MG63 (cell line): ENCODE measurements around the gene RPL18A. TPM values are rescaled to one million over a fixed set of nuclear protein-coding genes. Genes with fewer than 3 reads are reported as not detected.

Experiments
- DNase-seq: peaks from one replicate; pipeline ENCODE4 v3.0.0-alpha.2; 2020
- H3K27me3 ChIP-seq: fragments of 250-450 bp; sonication (Bioruptor Pico); 2 replicates; pipeline ENCODE4 v1.5.1; 2020; ENCODE audit warnings: mild to moderate bottlenecking, moderate library complexity
- H3K36me3 ChIP-seq: fragments of 250-450 bp; sonication (Bioruptor Pico); 2 replicates; pipeline ENCODE4 v1.5.1; 2020; ENCODE audit warnings: mild to moderate bottlenecking, moderate library complexity
- H3K4me3 ChIP-seq: fragments of 250-450 bp; sonication (Bioruptor Pico); 2 replicates; pipeline ENCODE4 v1.5.1; 2020; ENCODE audit warnings: mild to moderate bottlenecking, moderate library complexity
- H3K9me3 ChIP-seq: fragments of 250-450 bp; sonication (Bioruptor Pico); 2 replicates; pipeline ENCODE4 v1.5.1; 2020; ENCODE audit warnings: mild to moderate bottlenecking, moderate library complexity
- total RNA-seq: library from RNA; depleted of rRNA; stranded (reverse); fragments of >200 nt; shearing (Covaris generic); gene quantifications from 2 replicates; pipeline ENCODE4 v1.2.3, GENCODE V29; 2014; ENCODE audit warnings: low replicate concordance

Gene RPL18A
- total RNA-seq, 1 experiment from 2014 or later: 1,556 TPM

DNA sequence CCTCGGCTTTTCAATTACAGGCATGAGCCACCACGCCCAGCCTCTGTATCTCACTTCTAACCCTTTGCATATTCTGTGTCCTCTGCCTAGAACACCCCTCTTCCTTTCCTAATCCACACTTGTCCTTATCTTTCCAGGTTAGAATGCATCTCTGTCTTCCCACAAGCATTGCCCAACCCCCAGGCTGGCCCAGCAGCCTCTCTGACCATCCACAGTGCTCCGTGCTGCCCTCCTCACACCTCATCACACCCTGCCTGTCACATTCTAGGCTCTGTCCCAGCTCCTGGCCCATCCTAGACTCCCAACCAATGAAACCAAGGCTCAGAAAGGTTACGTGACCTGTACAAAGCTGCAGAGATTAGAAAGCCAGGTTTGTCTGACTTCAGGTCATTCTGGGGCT, 23.2 kb upstream of the RPL18A start:
- Histone ChIP-seq H3K4me3 (no peak overlapping the region), H3K36me3 (no peaks in the 10 kb centered on the region), H3K27me3 (peaks cover 22% of the 10 kb centered on the region), H3K9me3 (no peaks in the 10 kb centered on the region)
- DNase-seq: no peak

DNA sequence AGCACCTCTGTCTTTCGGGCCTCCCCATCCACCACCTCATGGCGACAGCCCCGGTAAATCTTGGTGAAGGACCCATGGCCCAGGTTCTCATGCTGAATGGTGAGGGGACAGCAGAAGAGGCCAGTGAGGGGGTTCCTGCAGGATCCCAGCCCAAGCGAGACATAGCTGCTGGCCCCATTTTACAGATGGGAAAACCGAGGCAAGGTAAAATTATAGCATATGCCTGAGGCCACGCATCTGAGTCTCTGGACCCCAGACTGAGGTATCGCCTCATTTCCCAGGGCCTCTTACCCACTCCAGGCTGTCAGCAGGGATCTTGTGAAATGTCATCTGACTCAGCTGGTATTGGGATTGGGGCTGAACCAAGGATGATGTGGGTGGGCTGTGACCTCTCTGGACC, 21.7 kb upstream of the RPL18A start:
- Histone ChIP-seq H3K9me3 (no peaks in the 10 kb centered on the region), H3K27me3 (peaks cover 22% of the 10 kb centered on the region)
- no peak for DNase-seq

DNA sequence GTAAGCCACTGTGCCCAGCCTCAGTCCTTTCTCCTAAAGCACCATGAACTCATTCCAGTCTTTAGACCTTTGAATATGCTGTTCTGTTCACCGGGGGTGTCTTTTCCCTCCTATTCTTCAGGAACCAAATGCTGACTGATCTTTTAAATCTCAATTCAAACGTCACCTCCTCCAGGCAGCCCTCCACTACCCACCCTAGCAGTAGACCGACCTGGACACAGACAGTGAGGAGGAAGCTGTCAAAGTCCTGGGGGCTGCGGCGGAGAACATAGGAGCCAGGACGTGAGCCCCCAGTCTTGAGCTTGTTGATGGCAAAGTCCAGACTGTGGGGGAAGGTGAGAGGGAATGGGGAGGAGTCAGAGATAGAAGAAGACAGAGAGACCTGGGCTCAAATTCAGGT, 19.7 kb upstream of the RPL18A start:
- H3K36me3 ChIP-seq: no peaks in the 10 kb centered on the region
- DNase-seq: no peak
- no peak overlapping the region for H3K4me3 ChIP-seq
- H3K27me3 ChIP-seq: peaks cover 22% of the 10 kb centered on the region
- H3K9me3 ChIP-seq: no peaks in the 10 kb centered on the region

More for the DNA sequence above, 21.7 kb upstream of the RPL18A start:
- no peaks in the 10 kb centered on the region for H3K36me3 ChIP-seq
- H3K4me3 ChIP-seq: no peak overlapping the region

DNA sequence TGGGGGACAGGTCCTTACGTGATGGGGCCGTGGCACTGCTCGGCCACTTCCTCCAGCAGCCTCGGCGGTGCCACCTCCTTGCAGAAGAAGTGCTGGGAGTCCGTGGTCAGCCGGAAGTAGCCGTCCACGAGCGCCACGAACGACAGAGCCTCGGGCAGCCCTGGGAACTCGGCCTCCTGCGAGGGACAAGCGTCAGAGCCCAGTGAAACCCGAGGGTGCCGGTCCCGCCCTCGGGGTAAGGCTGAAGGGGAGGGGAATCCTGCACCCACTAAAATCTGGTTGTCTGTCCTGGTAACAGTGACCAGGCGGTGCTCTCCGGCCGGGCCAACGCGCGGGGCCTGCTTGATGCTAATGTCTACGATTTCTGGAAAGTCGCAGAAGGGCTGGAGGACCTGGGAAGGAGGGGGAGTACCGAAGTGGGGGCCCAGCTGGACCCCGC, 18.3 kb upstream of the RPL18A start:
- Histone ChIP-seq H3K4me3 (no peak overlapping the region), H3K36me3 (no peaks in the 10 kb centered on the region), H3K9me3 (no peaks in the 10 kb centered on the region), H3K27me3 (peaks cover 22% of the 10 kb centered on the region)
- no peak for DNase-seq

DNA sequence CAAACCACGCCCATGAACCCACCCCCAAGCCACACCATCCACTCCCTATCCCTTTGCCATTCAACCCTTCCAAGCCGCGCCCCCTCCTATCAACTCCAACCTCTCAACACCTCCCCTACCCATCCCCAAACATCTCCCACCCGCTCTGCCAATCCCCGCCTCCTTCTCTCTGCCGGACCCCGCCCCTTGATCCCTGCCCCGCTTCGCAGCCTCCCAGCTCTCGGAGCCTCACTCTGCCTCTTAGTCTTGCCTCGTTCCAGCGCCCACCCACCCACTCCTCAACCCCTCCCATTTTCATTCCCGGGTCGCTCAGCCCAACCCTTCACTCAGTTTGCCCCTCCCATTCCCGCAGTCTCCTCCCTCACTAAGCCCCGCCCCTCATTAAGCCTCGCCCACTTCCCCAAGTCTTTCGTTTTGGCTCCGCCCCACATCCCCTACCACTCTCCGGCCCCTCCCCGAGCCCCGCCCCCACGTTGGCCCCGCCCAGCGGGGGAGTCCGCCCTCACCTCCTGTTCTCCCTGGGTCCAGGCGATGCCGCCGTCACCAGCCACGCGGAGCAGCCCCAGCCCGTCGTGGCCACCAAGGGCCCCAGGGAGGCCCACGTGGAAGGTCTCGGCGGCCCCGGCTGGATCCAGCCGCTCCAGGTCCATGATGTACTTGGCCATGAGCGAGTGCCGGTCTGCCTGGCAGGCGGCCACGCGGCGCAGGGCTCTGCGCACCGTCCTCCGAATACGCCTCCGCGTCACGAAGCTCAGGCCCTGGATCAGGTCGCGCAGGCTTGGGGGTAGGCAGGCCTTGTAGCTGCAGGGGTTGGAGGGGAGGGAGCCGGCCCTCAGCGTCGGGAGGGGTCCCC, 17.7 kb upstream of the RPL18A start:
- H3K4me3 ChIP-seq: no peak overlapping the region
- H3K27me3 ChIP-seq: peaks cover 22% of the 10 kb centered on the region
- peak; percentile 71 for DNase-seq
- H3K36me3 ChIP-seq: no peaks in the 10 kb centered on the region
- no peaks in the 10 kb centered on the region for H3K9me3 ChIP-seq

DNA sequence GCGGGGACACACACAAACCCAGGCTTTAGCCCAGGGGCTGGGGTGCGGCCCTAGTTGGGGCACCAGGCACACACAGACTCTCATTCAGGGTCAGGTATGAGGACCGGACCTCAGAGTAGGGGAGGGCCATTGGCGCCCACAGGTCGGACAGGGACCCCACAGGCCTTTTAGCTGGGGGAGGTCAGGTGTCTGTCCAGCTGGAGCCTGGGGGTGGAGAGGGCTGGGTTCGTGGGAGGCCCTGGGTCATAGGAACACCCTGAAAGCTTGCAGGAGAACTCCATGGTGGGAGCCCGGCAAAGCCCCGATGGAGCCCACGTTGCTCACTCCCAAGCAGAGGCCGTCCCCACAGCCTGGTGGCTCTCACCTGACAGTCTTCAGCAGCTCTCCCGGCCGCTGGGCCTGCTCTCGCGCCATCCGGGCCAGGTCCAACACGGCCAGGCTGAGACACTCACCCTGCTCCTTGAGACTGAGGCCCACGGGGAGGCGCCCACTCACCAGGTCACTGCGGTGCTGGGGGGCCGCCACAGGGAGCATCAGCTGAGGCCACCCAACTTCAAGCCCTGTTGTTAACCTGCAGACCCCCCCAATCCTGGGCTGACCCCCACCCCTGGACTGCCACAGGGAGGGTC, 16.9 kb upstream of the RPL18A start:
- Histone ChIP-seq H3K36me3 (no peaks in the 10 kb centered on the region), H3K4me3 (no peak overlapping the region), H3K9me3 (no peaks in the 10 kb centered on the region), H3K27me3 (peaks cover 22% of the 10 kb centered on the region)
- no peak for DNase-seq

DNA sequence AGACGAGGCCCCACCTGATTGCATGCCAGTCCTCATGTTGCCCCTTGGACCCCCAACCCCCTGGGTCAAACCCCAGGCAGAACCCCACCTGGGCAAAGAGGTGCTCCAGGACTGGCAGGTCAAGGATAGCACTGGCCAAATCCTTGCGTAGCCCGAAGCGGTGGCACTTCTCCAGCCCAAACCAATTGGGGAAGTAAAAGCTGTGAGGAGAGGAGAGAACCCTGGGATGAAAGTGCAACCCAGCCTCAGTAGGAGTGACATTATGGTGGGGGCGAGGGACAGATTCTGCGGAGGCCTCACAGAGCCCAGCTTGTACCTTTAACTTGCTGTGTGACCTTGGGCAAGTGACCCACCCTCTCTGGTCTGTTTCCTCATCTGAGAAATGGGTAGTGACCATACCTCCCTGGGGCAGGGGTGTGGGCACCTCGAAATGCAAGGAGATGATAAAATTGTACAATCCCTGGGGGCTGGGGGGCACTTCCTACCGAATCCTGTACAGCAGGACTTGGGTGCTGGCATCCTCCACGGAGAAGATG, 16.4 kb upstream of the RPL18A start:
- H3K36me3 ChIP-seq: no peaks in the 10 kb centered on the region
- H3K27me3 ChIP-seq: peaks cover 19% of the 10 kb centered on the region
- H3K4me3 ChIP-seq: no peak overlapping the region
- no peak for DNase-seq
- H3K9me3 ChIP-seq: no peaks in the 10 kb centered on the region

DNA sequence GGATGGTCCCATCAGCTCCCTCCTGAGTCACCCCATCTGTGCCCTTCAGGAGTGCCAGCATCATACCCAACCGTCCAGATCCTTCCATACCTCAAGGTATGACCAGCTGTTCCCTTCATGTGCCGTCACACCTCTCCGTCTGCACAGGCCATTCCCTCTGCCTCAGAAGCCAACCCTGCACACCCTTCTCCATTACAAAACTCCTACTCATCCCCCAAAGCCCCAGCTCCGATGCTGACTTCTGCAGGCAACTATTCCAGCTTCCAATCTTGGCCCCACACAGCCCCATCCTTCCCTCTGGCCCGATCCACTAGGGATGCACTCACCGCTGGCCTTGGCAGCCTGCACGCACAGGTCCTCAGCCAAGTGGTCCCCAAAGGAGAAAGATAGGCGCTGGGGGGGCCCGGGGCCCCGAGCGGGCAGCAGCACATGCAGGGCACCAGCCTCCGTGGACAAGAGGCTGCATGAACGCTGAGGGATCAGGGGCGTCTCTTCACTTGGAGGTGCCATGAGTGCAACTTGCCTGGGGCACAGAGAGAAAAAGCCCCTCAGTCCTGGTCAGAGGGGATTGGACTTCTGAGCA, 15.7 kb upstream of the RPL18A start:
- H3K36me3 ChIP-seq: no peaks in the 10 kb centered on the region
- no peak overlapping the region for H3K4me3 ChIP-seq
- peaks cover 16% of the 10 kb centered on the region for H3K27me3 ChIP-seq
- H3K9me3 ChIP-seq: no peaks in the 10 kb centered on the region
- DNase-seq: no peak

DNA sequence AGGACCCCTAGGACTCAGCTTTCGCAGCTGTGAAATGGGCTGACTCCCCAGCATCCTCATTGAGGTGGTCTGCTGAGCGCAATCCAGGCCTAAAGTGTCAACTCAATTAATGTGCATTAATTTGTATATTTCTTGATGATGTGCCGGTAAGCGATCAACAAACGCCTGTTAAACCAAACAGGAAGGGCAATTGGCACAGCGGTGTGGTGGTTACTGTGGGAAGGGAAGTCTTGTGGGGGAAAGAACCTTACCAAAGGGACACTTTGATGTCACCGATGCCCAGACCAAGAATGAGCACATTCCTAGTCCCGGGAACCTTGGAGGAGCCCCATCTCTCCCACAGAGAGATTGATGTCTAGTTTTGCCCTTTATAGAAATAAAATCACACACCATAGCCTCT, 13.6 kb upstream of the RPL18A start:
- Histone ChIP-seq H3K4me3 (no peak overlapping the region), H3K9me3 (no peaks in the 10 kb centered on the region), H3K36me3 (no peaks in the 10 kb centered on the region), H3K27me3 (peaks cover 4% of the 10 kb centered on the region)
- DNase-seq: no peak

DNA sequence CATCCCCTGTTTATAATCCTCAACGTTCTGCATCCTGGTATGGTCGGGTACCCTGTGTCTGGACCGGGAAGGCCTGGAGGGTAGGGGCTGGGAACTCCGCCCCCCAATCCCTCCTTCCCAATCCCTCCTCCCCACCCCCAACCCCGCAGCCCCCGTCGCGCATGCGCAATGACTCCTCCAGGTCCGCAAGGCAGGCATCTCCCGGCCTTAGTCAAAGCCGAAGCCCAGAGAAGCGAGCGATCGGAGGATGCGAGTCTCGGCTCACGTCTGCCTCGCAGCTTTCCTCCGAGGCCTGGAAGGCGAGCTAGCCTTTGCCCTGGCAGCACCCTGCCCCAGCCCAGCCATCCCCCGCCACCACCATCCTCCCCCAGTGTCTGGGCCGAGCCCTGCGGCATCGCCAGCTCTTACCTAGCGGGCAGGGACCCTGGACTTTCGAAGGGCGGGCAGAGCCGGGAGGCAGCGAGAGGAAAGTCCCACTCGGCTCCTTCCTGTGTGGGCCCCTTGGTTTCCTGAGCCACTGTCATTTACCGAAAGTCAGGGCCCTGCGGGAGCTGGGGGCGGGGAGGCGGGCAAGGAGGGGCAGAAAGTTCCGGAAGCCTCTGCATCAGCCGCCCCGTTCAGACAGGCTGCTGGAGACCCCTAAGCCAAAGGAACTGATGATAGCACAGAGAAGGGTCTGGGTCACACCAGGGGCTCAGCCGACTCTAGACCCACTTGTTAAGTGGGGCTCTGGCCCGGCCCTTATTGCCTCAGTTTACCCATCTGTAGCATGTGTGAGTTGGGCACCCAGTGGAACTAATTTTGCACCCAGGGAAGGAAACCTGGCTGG, 12.0 kb upstream of the RPL18A start, which contains the start of gene JAK3:
TSS of gene JAK3 (minus strand) at position 445 of the 829 bp plus-strand sequence. CDS start 3,565 bp downstream, outside the sequence.
- Histone ChIP-seq H3K4me3 (no peak within 1 kb of the TSS), H3K9me3 (no peaks in the 10 kb centered on the region), H3K27me3 (no peaks in the 10 kb centered on the region), H3K36me3 (no peaks in the 10 kb centered on the region)
- no peak for DNase-seq

DNA sequence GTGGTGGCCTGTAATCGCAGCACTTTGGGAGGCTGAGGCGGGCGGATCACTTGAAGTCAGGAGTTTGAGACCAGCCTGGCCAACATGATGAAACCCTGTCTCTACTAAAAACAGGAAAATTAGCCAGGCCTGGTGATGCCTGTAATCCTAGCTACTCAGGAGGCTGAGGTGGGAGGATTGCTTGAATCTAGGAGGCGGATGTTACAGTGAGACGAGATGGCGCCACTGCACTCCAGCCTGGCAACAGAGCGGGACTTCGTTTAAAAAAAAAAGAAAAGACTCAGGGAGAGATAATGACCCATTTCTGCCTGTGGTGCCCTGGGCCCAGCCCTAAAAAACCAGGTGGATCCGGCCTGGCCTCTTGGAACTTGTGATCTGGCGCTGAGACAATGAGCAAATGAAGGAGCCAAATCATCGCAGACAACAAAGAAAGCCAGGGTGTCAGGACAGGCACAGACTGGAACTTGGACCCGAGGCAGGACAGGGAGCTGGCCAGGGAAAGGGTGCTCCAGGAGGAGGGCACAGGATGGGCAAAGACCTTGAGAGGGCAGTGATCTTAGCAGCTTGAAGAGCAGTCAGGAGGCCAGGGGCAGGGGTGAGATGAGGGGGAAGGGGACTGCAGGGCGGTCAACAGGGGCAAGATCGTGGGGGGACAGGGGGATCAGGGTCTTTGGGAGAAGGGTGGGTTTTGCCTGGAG, 11.0 kb upstream of the RPL18A start:
- no peak overlapping the region for H3K4me3 ChIP-seq
- no peaks in the 10 kb centered on the region for H3K36me3 ChIP-seq
- no peak for DNase-seq
- no peaks in the 10 kb centered on the region for H3K27me3 ChIP-seq
- H3K9me3 ChIP-seq: no peaks in the 10 kb centered on the region

DNA sequence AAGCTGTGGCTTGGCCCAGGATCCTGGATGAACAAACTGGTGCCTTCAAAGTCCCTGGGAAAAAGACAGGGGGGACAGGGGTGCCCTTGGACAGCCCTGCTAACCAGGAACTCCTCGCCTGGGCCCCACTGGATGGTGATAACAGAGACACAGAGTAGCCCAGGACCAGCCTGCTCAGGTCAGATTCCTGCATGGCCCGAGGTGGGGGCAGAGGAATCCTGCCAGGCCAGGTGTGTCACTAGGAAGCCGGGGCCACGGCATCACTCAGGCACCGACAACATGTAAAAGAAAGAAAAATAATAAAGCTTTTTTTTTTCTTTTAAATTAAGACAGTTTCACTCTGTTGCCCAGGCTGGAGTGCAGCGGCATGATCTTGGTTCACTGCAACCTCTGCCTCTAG, 5.6 kb upstream of the RPL18A start:
- no peaks in the 10 kb centered on the region for H3K9me3 ChIP-seq
- H3K27me3 ChIP-seq: no peaks in the 10 kb centered on the region
- no peak overlapping the region for H3K4me3 ChIP-seq
- H3K36me3 ChIP-seq: no peaks in the 10 kb centered on the region
- no peak for DNase-seq

DNA sequence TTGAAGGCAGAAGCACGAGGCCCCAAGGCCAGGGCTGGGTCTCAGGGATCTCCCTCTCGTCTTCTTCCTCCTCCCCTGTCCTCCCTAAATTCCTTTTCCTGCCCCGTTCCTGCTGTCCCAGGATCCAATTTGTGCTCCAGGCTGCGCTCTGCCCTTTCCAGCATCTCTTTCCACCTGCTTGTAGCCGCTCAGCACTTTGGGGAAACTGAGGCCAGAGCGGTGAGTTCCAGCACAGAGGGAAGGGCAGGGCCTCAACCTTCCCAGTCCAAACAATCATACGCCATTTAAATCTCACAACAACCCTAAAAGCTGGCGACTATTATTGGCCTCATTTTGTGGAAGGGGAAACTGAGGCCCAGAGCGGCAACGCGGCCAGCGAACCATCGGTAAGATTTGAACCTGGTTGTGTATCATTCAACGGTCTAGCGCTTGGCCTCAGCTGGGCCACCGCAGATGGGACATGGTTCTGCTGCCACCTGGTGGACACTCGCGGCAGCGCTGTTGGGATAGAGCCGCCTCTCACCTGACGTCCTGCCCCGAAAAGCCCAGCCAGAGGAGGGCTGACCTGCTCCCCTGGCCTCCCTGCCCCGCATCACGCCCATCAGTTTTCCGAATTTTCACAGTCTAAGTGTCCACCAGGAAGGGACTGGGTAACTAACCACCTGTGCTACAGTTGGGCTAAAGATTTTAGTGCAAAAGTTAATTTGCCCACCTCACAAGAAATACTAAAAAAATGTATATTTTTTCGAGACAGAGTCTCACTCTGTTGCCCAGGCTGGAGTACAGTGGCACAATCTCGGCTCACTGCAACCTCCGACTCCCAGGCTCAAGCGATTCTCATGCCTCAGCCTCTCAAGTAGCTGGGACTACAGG, 4.2 kb upstream of the RPL18A start:
- Histone ChIP-seq H3K4me3 (no peak overlapping the region), H3K36me3 (peaks cover 8% of the 10 kb centered on the region), H3K27me3 (no peaks in the 10 kb centered on the region), H3K9me3 (no peaks in the 10 kb centered on the region)
- DNase-seq: peak; percentile 70

DNA sequence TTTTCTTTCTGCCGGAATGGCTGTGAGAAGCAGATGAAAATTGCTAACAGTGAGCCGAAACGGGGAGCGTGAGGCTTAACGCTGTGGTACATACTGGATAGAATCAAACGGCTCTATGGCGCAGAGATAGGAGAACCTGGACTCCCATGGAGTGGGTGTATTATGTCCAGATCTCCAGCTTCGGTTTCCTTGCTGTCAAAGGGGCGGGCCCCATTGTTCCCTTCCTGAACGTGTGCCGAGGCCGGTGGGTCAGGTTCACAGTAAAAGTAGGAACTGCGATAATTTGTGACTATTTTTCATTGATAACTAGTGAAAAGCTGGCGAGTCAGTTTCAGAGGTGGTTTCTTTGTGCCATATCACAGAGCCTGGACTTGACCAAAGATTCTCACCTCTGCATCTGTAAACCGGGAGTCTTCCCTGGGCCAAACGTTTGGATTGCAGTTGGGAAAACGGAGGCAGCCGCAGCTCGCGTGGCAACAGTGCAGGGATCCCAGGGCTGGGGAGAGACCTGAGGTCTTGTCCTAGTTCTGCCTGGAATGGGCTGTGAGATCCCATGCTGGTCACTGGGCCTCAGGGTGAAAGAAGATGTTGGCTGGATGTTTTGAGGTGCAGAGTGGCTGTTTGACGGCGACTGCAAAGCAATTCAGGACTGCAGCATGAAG, 752 bp downstream of the RPL18A start:
- Histone ChIP-seq H3K4me3 (peak overlapping the region; percentile 98), H3K27me3 (no peaks in the 10 kb centered on the region), H3K9me3 (no peaks in the 10 kb centered on the region), H3K36me3 (peaks cover 52% of the 10 kb centered on the region)
- DNase-seq: no peak

DNA sequence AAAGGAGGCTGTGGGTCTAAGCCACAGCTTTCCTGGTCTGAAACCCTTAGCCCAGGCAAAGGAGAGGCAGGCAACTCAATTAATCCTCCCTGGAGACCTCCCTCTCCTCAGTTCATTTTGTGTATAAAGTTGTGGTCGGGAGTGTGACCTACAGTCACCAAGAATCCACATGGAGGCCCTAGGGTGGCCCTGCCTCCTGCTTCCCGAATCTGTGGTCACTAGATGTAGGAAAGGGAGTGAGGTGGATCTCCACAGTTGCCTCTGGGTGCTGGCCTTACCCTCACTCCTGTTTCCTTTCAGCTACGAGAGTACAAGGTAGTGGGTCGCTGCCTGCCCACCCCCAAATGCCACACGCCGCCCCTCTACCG, 1.3 kb downstream of the RPL18A start:
- Histone ChIP-seq H3K36me3 (peaks cover 52% of the 10 kb centered on the region), H3K27me3 (no peaks in the 10 kb centered on the region)

More for the DNA sequence above, 1.3 kb downstream of the RPL18A start:
- Histone ChIP-seq H3K4me3 (peak overlapping the region; percentile 98), H3K9me3 (no peaks in the 10 kb centered on the region)
- DNase-seq: no peak
